SK-N-SH (cell line): Measurements from ENCODE around the gene OR4P4. TPM values are rescaled to one million over a fixed set of nuclear protein-coding genes. Genes with fewer than 3 reads are reported as not detected.

ENCODE experiments used
- CTCF ChIA-PET: fragments of 300-600, 350-600 bp; formaldehyde crosslinking; extraction: SDS; loops from one replicate; lab custom pipeline; 2021; lab: Yijun Ruan, JAX
- POLR2A ChIA-PET: fragments of 350-600 bp; sonication (Branson Sonifier 250); formaldehyde crosslinking; extraction: SDS; loops from one replicate; lab custom pipeline; 2020; ENCODE audit warnings: antibody characterized with exemption, inconsistent platforms; lab: Yijun Ruan, JAX
- DNase-seq: peaks from one replicate; pipeline ENCODE4 v3.0.0; 2012
- H2AFZ ChIP-seq: fragments of 200-600 bp; sonication (generic); 2 replicates; pipeline ENCODE4 v1.8.1; 2016; ENCODE audit warnings: antibody characterized with exemption, mild to moderate bottlenecking, low read depth
- H3F3A ChIP-seq: fragments of 200-600 bp; sonication (generic); replicated peaks from 2 replicates; pipeline ENCODE3; 2016; ENCODE audit warnings: antibody characterized with exemption, mild to moderate bottlenecking; ENCODE audit not compliant: insufficient read depth
- H3K27ac ChIP-seq, 2 experiments: fragments of 200-500 bp in 1 of 2; fragments of 200-600 bp in 1 of 2; sonication (Bioruptor generic) in 1 of 2; sonication (generic), shearing (Covaris generic) in 1 of 2; 2 replicates each; pipeline versions ENCODE4 v1.5.1 to v1.6.1; 2014 to 2016; ENCODE audit warnings: low read depth in 2 of 2, inconsistent platforms in 1 of 2, low read length in 1 of 2, mild to moderate bottlenecking in 1 of 2, mixed read lengths in 1 of 2
- H3K27me3 ChIP-seq: fragments of 200-600 bp; sonication (generic), shearing (Covaris generic); 2 replicates; pipeline ENCODE4 v1.6.1; 2016; ENCODE audit warnings: mixed run types; ENCODE audit not compliant: insufficient read depth
- H3K36me3 ChIP-seq, 2 experiments: fragments of 200-500 bp in 1 of 2; fragments of 200-600 bp in 1 of 2; sonication (Bioruptor generic) in 1 of 2; sonication (generic) in 1 of 2; replicated peaks in 1 of 2; 2 replicates each; pipeline versions ENCODE3 to v1.5.1; 2014 to 2016; ENCODE audit warnings: low read length in 1 of 2, mild to moderate bottlenecking in 1 of 2; ENCODE audit not compliant: insufficient read depth in 2 of 2, control insufficient read depth in 1 of 2
- H3K4me1 ChIP-seq, 2 experiments: fragments of 200-500 bp in 1 of 2; fragments of 200-600 bp in 1 of 2; sonication (Bioruptor generic) in 1 of 2; sonication (generic), shearing (Covaris generic) in 1 of 2; 2 replicates each; pipeline versions ENCODE4 v1.5.1 to v1.6.1; 2014 to 2016; ENCODE audit warnings: low read depth in 1 of 2, low read length in 1 of 2, mixed run types in 1 of 2; ENCODE audit not compliant: insufficient read depth in 2 of 2, control insufficient read depth in 1 of 2
- H3K4me2 ChIP-seq: fragments of 200-600 bp; sonication (generic), shearing (Covaris generic); 2 replicates; pipeline ENCODE4 v1.6.1; 2017; ENCODE audit warnings: mixed run types
- H3K4me3 ChIP-seq, 2 experiments: fragments of 200-500 bp in 1 of 2; fragments of 200-600 bp in 1 of 2; sonication (Bioruptor generic) in 1 of 2; sonication (generic), shearing (Covaris generic) in 1 of 2; 2 replicates each; pipeline versions ENCODE4 v1.5.1 to v1.8.1; 2014 to 2016; ENCODE audit warnings: low read depth in 2 of 2, inconsistent platforms in 1 of 2, low read length in 1 of 2, mild to moderate bottlenecking in 1 of 2, mixed read lengths in 1 of 2, moderate library complexity in 1 of 2
- H3K79me2 ChIP-seq: fragments of 200-600 bp; sonication (generic); 2 replicates; pipeline ENCODE4 v1.8.1; 2017; ENCODE audit warnings: mild to moderate bottlenecking; ENCODE audit not compliant: insufficient read depth
- H3K9ac ChIP-seq: fragments of 200-600 bp; sonication (generic); 2 replicates; pipeline ENCODE4 v1.6.1; 2017; ENCODE audit warnings: mixed run types
- H3K9me2 ChIP-seq: fragments of 200-600 bp; sonication (generic); 2 replicates; pipeline ENCODE4 v1.6.1; 2017; ENCODE audit warnings: mixed run types
- H3K9me3 ChIP-seq: fragments of 200-600 bp; sonication (generic); 2 replicates; pipeline ENCODE4 v1.6.1; 2017; ENCODE audit warnings: mixed run types, mild to moderate bottlenecking, moderate library complexity
- H4K20me1 ChIP-seq: fragments of 200-600 bp; sonication (generic); 2 replicates; pipeline ENCODE4 v1.6.1; 2017; ENCODE audit warnings: mild to moderate bottlenecking, mixed run types; ENCODE audit not compliant: insufficient read depth
- CHD2 ChIP-seq: fragments of 150-350 bp; IDR thresholded peaks from 2 replicates; pipeline ENCODE4 v1.6.1; 2018; ENCODE audit warnings: low read length; ENCODE audit not compliant: partially characterized antibody
- ELF1 ChIP-seq: IDR thresholded peaks from 2 replicates; pipeline ENCODE4 v1.4.0; 2012
- EP300 ChIP-seq, 2 experiments: IDR thresholded peaks; 2 replicates each; pipeline versions ENCODE4 v1.4.0 to v1.6.1; 2012; ENCODE audit warnings: borderline replicate concordance in 1 of 2, low read depth in 1 of 2, low read length in 1 of 2
- JUND ChIP-seq: IDR thresholded peaks from 2 replicates; pipeline ENCODE4 v1.4.0; 2012
- MXI1 ChIP-seq: IDR thresholded peaks from 2 replicates; pipeline ENCODE4 v1.6.1; 2012; ENCODE audit warnings: mild to moderate bottlenecking, low read depth, low read length, improper control_type of control experiment
- RAD21 ChIP-seq: IDR thresholded peaks from 2 replicates; pipeline ENCODE4 v1.6.1; 2012; ENCODE audit warnings: mild to moderate bottlenecking, low read length
- RCOR1 ChIP-seq: fragments of 150-350 bp; IDR thresholded peaks from 2 replicates; pipeline ENCODE4 v1.6.1; 2017; ENCODE audit warnings: antibody characterized with exemption, low read length
- RFX5 ChIP-seq: IDR thresholded peaks from 2 replicates; pipeline ENCODE4 v1.6.1; 2012; ENCODE audit warnings: mild to moderate bottlenecking, improper control_type of control experiment, low read length
- TCF12 ChIP-seq: IDR thresholded peaks from 2 replicates; pipeline ENCODE4 v1.4.0; 2012
- WGBS: methylation state at CpG from one replicate; pipeline ENCODE4 v1.1.6; 2017; ENCODE audit warnings: low lambda C conversion rate; 5-methylcytosine and 5-hydroxymethylcytosine counted together
- polyA plus RNA-seq, 3 experiments: library from polyadenylated mRNA; depleted of rRNA; stranded (reverse); fragments of >200 nt; gene quantifications; 2 replicates each; pipeline ENCODE4 v1.2.3, GENCODE V29; 2012
- TF ChIP-seq, protein P1 (sequence below): IDR thresholded peaks from 2 replicates; pipeline ENCODE4 v1.4.0; 2012; ENCODE audit warnings: low read depth
- TF ChIP-seq, protein P2 (sequence below): fragments of 200-600 bp; sonication (generic); IDR thresholded peaks from 2 replicates; pipeline ENCODE4 v1.6.1; 2017; ENCODE audit warnings: antibody characterized with exemption, mild to moderate bottlenecking, moderate library complexity
- TF ChIP-seq, protein P3 (sequence below): IDR thresholded peaks from 2 replicates; pipeline ENCODE4 v1.6.1; 2012; ENCODE audit warnings: mild to moderate bottlenecking, low read depth, low read length, moderate library complexity
- TF ChIP-seq, protein P4 (sequence below): IDR thresholded peaks from 2 replicates; pipeline ENCODE4 v1.4.0; 2012; ENCODE audit warnings: low read depth, borderline replicate concordance
- TF ChIP-seq, protein P5 (sequence below): IDR thresholded peaks from 2 replicates; pipeline ENCODE4 v1.4.0; 2012; ENCODE audit warnings: low read depth, borderline replicate concordance
- TF ChIP-seq, protein P6 (sequence below): IDR thresholded peaks from 2 replicates; pipeline ENCODE4; 2012

OR4P4 gene
- polyA plus RNA-seq, 1 of the 3 experiments (the other 2 are of a cell fraction): not detected

DNA sequence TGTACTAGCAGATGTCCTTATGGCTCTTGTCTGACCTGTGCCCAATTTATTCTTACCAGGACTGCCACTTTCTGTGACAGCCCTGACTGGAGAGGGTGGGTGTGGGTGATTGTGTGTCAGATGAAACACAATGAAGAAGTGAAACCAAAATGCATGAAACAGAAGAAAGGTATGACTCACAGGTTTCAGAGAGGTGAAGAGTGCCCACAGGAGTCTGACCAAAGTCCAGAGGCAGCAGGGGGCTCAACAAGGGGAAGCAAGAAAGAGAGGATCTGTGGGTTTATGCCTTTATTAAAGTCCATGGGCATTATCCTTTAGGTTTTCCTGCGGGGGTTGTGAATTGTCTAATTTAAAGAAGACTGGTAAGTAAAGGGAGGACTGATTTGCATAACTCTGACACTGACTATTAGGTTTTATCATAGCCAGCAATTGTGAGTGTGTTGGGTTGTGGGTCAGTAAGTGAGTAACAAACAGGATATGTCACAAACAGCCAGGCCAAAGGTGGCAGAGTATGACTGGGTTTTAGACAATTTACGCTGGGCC lies 23.2 kb downstream of the OR4P4 start:
- Histone ChIP-seq H3K9ac (no peak overlapping the region), H3K79me2 (no peaks in the 10 kb centered on the region), H3K4me1 (no peaks in the 10 kb centered on the region), H3K9me3 (no peaks in the 10 kb centered on the region), H3K36me3 (no peaks in the 10 kb centered on the region), H3K9me2 (no peaks in the 10 kb centered on the region), H4K20me1 (no peaks in the 10 kb centered on the region), H3K27ac (no peak overlapping the region), H3F3A (no peaks in the 10 kb centered on the region), H2AFZ (no peak overlapping the region), H3K4me2 (no peak overlapping the region), H3K4me3 (no peak overlapping the region), H3K27me3 (no peaks in the 10 kb centered on the region)
- 5% methylated on average over 2 of the region's 2 CpGs for WGBS
- TF ChIP-seq TCF12 (no peak), RAD21 (no peak)
- TF ChIP-seq, protein P1, sequence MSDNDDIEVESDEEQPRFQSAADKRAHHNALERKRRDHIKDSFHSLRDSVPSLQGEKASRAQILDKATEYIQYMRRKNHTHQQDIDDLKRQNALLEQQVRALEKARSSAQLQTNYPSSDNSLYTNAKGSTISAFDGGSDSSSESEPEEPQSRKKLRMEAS: no peak
- TF ChIP-seq, protein P2, sequence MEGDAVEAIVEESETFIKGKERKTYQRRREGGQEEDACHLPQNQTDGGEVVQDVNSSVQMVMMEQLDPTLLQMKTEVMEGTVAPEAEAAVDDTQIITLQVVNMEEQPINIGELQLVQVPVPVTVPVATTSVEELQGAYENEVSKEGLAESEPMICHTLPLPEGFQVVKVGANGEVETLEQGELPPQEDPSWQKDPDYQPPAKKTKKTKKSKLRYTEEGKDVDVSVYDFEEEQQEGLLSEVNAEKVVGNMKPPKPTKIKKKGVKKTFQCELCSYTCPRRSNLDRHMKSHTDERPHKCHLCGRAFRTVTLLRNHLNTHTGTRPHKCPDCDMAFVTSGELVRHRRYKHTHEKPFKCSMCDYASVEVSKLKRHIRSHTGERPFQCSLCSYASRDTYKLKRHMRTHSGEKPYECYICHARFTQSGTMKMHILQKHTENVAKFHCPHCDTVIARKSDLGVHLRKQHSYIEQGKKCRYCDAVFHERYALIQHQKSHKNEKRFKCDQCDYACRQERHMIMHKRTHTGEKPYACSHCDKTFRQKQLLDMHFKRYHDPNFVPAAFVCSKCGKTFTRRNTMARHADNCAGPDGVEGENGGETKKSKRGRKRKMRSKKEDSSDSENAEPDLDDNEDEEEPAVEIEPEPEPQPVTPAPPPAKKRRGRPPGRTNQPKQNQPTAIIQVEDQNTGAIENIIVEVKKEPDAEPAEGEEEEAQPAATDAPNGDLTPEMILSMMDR: no peak
- ChIA-PET POLR2A (no interaction called here), CTCF (no interaction called here)
- no peak for DNase-seq

DNA sequence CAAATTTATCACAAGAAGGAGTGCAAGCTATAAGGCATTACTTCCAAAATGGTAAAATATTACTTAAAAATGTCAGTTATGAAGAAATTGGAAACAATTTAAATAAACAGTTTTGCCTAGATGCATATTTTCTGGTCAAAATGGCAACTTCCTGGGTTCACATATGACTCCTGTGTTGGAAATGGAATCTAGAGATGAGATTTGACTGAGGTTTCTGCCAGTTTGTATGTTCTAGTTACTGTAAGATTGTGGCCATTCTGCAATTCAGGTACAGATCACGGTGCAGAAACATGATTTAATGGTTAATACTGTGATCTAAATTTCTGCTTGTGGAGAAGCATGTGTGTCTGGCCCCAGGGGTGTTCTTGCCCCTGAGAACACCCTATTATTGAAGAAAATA lies 23.7 kb downstream of the OR4P4 start:
- Histone ChIP-seq H2AFZ (no peak overlapping the region), H3K4me2 (no peak overlapping the region), H3F3A (no peaks in the 10 kb centered on the region), H3K9me2 (no peaks in the 10 kb centered on the region), H3K79me2 (no peaks in the 10 kb centered on the region), H3K9me3 (no peaks in the 10 kb centered on the region), H3K36me3 (no peaks in the 10 kb centered on the region), H3K27me3 (no peaks in the 10 kb centered on the region), H3K4me1 (no peaks in the 10 kb centered on the region), H4K20me1 (no peaks in the 10 kb centered on the region), H3K4me3 (no peak overlapping the region), H3K9ac (no peak overlapping the region), H3K27ac (no peak overlapping the region)
- WGBS: 0% methylated on average over 1 of the region's 1 CpG
- no peak for DNase-seq
- ChIA-PET POLR2A (no interaction called here), CTCF (no interaction called here)
- TF ChIP-seq RCOR1: no peak
- TF ChIP-seq EP300 (IDR thresholded peaks at IDR 0.05; ENCODE audit: borderline replicate concordance in 1 of 2, low read depth in 1 of 2, low read length in 1 of 2): no peak
- TF ChIP-seq JUND: no peak
- TF ChIP-seq, protein P1: no peak
- TF ChIP-seq ELF1: no peak
- TF ChIP-seq, protein P3, sequence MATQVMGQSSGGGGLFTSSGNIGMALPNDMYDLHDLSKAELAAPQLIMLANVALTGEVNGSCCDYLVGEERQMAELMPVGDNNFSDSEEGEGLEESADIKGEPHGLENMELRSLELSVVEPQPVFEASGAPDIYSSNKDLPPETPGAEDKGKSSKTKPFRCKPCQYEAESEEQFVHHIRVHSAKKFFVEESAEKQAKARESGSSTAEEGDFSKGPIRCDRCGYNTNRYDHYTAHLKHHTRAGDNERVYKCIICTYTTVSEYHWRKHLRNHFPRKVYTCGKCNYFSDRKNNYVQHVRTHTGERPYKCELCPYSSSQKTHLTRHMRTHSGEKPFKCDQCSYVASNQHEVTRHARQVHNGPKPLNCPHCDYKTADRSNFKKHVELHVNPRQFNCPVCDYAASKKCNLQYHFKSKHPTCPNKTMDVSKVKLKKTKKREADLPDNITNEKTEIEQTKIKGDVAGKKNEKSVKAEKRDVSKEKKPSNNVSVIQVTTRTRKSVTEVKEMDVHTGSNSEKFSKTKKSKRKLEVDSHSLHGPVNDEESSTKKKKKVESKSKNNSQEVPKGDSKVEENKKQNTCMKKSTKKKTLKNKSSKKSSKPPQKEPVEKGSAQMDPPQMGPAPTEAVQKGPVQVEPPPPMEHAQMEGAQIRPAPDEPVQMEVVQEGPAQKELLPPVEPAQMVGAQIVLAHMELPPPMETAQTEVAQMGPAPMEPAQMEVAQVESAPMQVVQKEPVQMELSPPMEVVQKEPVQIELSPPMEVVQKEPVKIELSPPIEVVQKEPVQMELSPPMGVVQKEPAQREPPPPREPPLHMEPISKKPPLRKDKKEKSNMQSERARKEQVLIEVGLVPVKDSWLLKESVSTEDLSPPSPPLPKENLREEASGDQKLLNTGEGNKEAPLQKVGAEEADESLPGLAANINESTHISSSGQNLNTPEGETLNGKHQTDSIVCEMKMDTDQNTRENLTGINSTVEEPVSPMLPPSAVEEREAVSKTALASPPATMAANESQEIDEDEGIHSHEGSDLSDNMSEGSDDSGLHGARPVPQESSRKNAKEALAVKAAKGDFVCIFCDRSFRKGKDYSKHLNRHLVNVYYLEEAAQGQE: no peak
- TF ChIP-seq RFX5: no peak
- TF ChIP-seq, protein P2: no peak
- TF ChIP-seq, protein P4, sequence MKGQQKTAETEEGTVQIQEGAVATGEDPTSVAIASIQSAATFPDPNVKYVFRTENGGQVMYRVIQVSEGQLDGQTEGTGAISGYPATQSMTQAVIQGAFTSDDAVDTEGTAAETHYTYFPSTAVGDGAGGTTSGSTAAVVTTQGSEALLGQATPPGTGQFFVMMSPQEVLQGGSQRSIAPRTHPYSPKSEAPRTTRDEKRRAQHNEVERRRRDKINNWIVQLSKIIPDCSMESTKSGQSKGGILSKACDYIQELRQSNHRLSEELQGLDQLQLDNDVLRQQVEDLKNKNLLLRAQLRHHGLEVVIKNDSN: no peak
- TF ChIP-seq, protein P5, sequence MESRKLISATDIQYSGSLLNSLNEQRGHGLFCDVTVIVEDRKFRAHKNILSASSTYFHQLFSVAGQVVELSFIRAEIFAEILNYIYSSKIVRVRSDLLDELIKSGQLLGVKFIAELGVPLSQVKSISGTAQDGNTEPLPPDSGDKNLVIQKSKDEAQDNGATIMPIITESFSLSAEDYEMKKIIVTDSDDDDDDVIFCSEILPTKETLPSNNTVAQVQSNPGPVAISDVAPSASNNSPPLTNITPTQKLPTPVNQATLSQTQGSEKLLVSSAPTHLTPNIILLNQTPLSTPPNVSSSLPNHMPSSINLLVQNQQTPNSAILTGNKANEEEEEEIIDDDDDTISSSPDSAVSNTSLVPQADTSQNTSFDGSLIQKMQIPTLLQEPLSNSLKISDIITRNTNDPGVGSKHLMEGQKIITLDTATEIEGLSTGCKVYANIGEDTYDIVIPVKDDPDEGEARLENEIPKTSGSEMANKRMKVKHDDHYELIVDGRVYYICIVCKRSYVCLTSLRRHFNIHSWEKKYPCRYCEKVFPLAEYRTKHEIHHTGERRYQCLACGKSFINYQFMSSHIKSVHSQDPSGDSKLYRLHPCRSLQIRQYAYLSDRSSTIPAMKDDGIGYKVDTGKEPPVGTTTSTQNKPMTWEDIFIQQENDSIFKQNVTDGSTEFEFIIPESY: no peak
- TF ChIP-seq MXI1: no peak
- TF ChIP-seq, protein P6, sequence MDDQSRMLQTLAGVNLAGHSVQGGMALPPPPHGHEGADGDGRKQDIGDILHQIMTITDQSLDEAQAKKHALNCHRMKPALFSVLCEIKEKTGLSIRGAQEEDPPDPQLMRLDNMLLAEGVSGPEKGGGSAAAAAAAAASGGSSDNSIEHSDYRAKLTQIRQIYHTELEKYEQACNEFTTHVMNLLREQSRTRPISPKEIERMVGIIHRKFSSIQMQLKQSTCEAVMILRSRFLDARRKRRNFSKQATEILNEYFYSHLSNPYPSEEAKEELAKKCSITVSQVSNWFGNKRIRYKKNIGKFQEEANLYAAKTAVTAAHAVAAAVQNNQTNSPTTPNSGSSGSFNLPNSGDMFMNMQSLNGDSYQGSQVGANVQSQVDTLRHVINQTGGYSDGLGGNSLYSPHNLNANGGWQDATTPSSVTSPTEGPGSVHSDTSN: no peak
- TF ChIP-seq CHD2: no peak
